ENCODE data around the gene RNF5.
"Not testable (repeated sequence)": the region's sequence is repeated elsewhere in the genome, so short reads cannot be mapped to it uniquely, and the experiment has no call there.

RNF5 gene

GRCh38 chr6:32208996-32209395 lies 30.8 kb downstream of the RNF5 start:
- Histone ChIP-seq H3K27ac (ENCODE audit: low read depth, low read length) (no peak overlapping the region), H3K36me3 (ENCODE audit: insufficient read depth, low read length) (no peaks in the 10 kb centered on the region), H3K4me1 (ENCODE audit: insufficient read depth, low read length) (no peaks in the 10 kb centered on the region), H3K9me3 (ENCODE audit: low read length) (no peaks in the 10 kb centered on the region), H3K4me3 (ENCODE audit: low read depth in 1 of 2, low read length in 2 of 2) (no peak overlapping the region), H3K27me3 (ENCODE audit: control insufficient read depth in 1 of 2, insufficient read depth in 2 of 2, low read length in 2 of 2) (no peaks in the 10 kb centered on the region), H3K9ac (ENCODE audit: low read length) (no peak overlapping the region)

GRCh38 chr6:32210191-32210601 lies 32.0 kb downstream of the RNF5 start:
- Histone ChIP-seq H3K9me3 (ENCODE audit: low read length) (no peaks in the 10 kb centered on the region), H3K9ac (ENCODE audit: low read length) (no peak overlapping the region), H3K4me1 (ENCODE audit: insufficient read depth, low read length) (no peaks in the 10 kb centered on the region), H3K36me3 (ENCODE audit: insufficient read depth, low read length) (no peaks in the 10 kb centered on the region), H3K4me3 (ENCODE audit: low read depth in 1 of 2, low read length in 2 of 2) (no peak overlapping the region), H3K27ac (ENCODE audit: low read depth, low read length) (no peak overlapping the region), H3K27me3 (ENCODE audit: control insufficient read depth in 1 of 2, insufficient read depth in 2 of 2, low read length in 2 of 2) (no peaks in the 10 kb centered on the region)

- H3K9me3 ChIP-seq (ENCODE audit: low read length); H3K36me3 ChIP-seq (ENCODE audit: insufficient read depth, low read length); H3K27me3 ChIP-seq (ENCODE audit: control insufficient read depth in 1 of 2, insufficient read depth in 2 of 2, low read length in 2 of 2); H3K27ac ChIP-seq (ENCODE audit: low read depth, low read length); H3K4me3 ChIP-seq (ENCODE audit: low read depth in 1 of 2, low read length in 2 of 2); H3K9ac ChIP-seq (ENCODE audit: low read length); H3K4me1 ChIP-seq (ENCODE audit: insufficient read depth, low read length): not testable (repeated sequence)
Observed at GRCh38 chr6:32211432-32211831, 33.2 kb downstream of the RNF5 start.

- Histone ChIP-seq H3K9me3 (ENCODE audit: low read length) (no peaks in the 10 kb centered on the region), H3K4me1 (ENCODE audit: insufficient read depth, low read length) (no peaks in the 10 kb centered on the region), H3K4me3 (ENCODE audit: low read depth in 1 of 2, low read length in 2 of 2) (no peak overlapping the region), H3K27ac (ENCODE audit: low read depth, low read length) (no peak overlapping the region), H3K36me3 (ENCODE audit: insufficient read depth, low read length) (no peaks in the 10 kb centered on the region), H3K9ac (ENCODE audit: low read length) (no peak overlapping the region), H3K27me3 (ENCODE audit: control insufficient read depth in 1 of 2, insufficient read depth in 2 of 2, low read length in 2 of 2) (no peaks in the 10 kb centered on the region)
Observed at GRCh38 chr6:32212076-32212760, 34.0 kb downstream of the RNF5 start.

- Histone ChIP-seq H3K27ac (ENCODE audit: low read depth, low read length) (no peak overlapping the region), H3K9me3 (ENCODE audit: low read length) (no peaks in the 10 kb centered on the region), H3K4me1 (ENCODE audit: insufficient read depth, low read length) (no peaks in the 10 kb centered on the region), H3K4me3 (ENCODE audit: low read depth in 1 of 2, low read length in 2 of 2) (no peak overlapping the region), H3K36me3 (ENCODE audit: insufficient read depth, low read length) (no peaks in the 10 kb centered on the region), H3K9ac (ENCODE audit: low read length) (no peak overlapping the region), H3K27me3 (ENCODE audit: control insufficient read depth in 1 of 2, insufficient read depth in 2 of 2, low read length in 2 of 2) (no peaks in the 10 kb centered on the region)
Observed at GRCh38 chr6:32213649-32214048, 35.4 kb downstream of the RNF5 start.

- no peak overlapping the region for H3K27ac ChIP-seq (ENCODE audit: low read depth, low read length)
- H3K27me3 ChIP-seq (ENCODE audit: control insufficient read depth in 1 of 2, insufficient read depth in 2 of 2, low read length in 2 of 2) = no peaks in the 10 kb centered on the region
- H3K36me3 ChIP-seq (ENCODE audit: insufficient read depth, low read length) = no peaks in the 10 kb centered on the region
- H3K9ac ChIP-seq (ENCODE audit: low read length) = no peak overlapping the region
- no peaks in the 10 kb centered on the region for H3K4me1 ChIP-seq (ENCODE audit: insufficient read depth, low read length)
- no peaks in the 10 kb centered on the region for H3K9me3 ChIP-seq (ENCODE audit: low read length)
- H3K4me3 ChIP-seq (ENCODE audit: low read depth in 1 of 2, low read length in 2 of 2) = no peak overlapping the region
Observed at GRCh38 chr6:32214126-32214525, 35.9 kb downstream of the RNF5 start.

GRCh38 chr6:32215617-32216016 lies 37.4 kb downstream of the RNF5 start:
- no peaks in the 10 kb centered on the region for H3K4me1 ChIP-seq (ENCODE audit: insufficient read depth, low read length)
- no peak overlapping the region for H3K27ac ChIP-seq (ENCODE audit: low read depth, low read length)
- H3K27me3 ChIP-seq (ENCODE audit: control insufficient read depth in 1 of 2, insufficient read depth in 2 of 2, low read length in 2 of 2) = no peaks in the 10 kb centered on the region
- no peaks in the 10 kb centered on the region for H3K36me3 ChIP-seq (ENCODE audit: insufficient read depth, low read length)
- H3K9me3 ChIP-seq (ENCODE audit: low read length) = no peaks in the 10 kb centered on the region
- H3K9ac ChIP-seq (ENCODE audit: low read length) = no peak overlapping the region
- H3K4me3 ChIP-seq (ENCODE audit: low read depth in 1 of 2, low read length in 2 of 2) = no peak overlapping the region

- Histone ChIP-seq H3K27ac (ENCODE audit: low read depth, low read length) (no peak overlapping the region), H3K36me3 (ENCODE audit: insufficient read depth, low read length) (no peaks in the 10 kb centered on the region), H3K9me3 (ENCODE audit: low read length) (no peaks in the 10 kb centered on the region), H3K4me3 (ENCODE audit: low read depth in 1 of 2, low read length in 2 of 2) (no peak overlapping the region), H3K9ac (ENCODE audit: low read length) (no peak overlapping the region), H3K4me1 (ENCODE audit: insufficient read depth, low read length) (no peaks in the 10 kb centered on the region), H3K27me3 (ENCODE audit: control insufficient read depth in 1 of 2, insufficient read depth in 2 of 2, low read length in 2 of 2) (peaks cover 0 to 4% of the 10 kb centered on the region in 2 donors)
Observed at GRCh38 chr6:32216285-32216684, 38.1 kb downstream of the RNF5 start.

- Histone ChIP-seq H3K36me3 (ENCODE audit: insufficient read depth, low read length) (no peaks in the 10 kb centered on the region), H3K4me1 (ENCODE audit: insufficient read depth, low read length) (no peaks in the 10 kb centered on the region), H3K9ac (ENCODE audit: low read length) (no peak overlapping the region), H3K27me3 (ENCODE audit: control insufficient read depth in 1 of 2, insufficient read depth in 2 of 2, low read length in 2 of 2) (peaks cover 0 to 4% of the 10 kb centered on the region in 2 donors), H3K4me3 (ENCODE audit: low read depth in 1 of 2, low read length in 2 of 2) (no peak overlapping the region), H3K27ac (ENCODE audit: low read depth, low read length) (no peak overlapping the region), H3K9me3 (ENCODE audit: low read length) (no peaks in the 10 kb centered on the region)
Observed at GRCh38 chr6:32216998-32217397, 38.8 kb downstream of the RNF5 start.

GRCh38 chr6:32218167-32218566 lies 40.0 kb downstream of the RNF5 start:
- Histone ChIP-seq H3K27me3 (ENCODE audit: control insufficient read depth in 1 of 2, insufficient read depth in 2 of 2, low read length in 2 of 2) (peaks cover 0 to 4% of the 10 kb centered on the region in 2 donors), H3K9ac (ENCODE audit: low read length) (no peak overlapping the region), H3K27ac (ENCODE audit: low read depth, low read length) (no peak overlapping the region), H3K36me3 (ENCODE audit: insufficient read depth, low read length) (no peaks in the 10 kb centered on the region), H3K9me3 (ENCODE audit: low read length) (no peaks in the 10 kb centered on the region), H3K4me3 (ENCODE audit: low read depth in 1 of 2, low read length in 2 of 2) (no peak overlapping the region), H3K4me1 (ENCODE audit: insufficient read depth, low read length) (no peaks in the 10 kb centered on the region)

GRCh38 chr6:32220021-32220420 lies 41.8 kb downstream of the RNF5 start:
- Histone ChIP-seq H3K9ac (ENCODE audit: low read length) (no peak overlapping the region), H3K4me1 (ENCODE audit: insufficient read depth, low read length) (no peaks in the 10 kb centered on the region), H3K4me3 (ENCODE audit: low read depth in 1 of 2, low read length in 2 of 2) (no peak overlapping the region), H3K27ac (ENCODE audit: low read depth, low read length) (no peak overlapping the region), H3K36me3 (ENCODE audit: insufficient read depth, low read length) (no peaks in the 10 kb centered on the region), H3K27me3 (ENCODE audit: control insufficient read depth in 1 of 2, insufficient read depth in 2 of 2, low read length in 2 of 2) (peaks cover 0 to 4% of the 10 kb centered on the region in 2 donors), H3K9me3 (ENCODE audit: low read length) (no peaks in the 10 kb centered on the region)

Measured in muscle layer of colon (tissue), 2 donors.